NCI-H446 (cell line): ENCODE results near the gene ANKRD13C.
A peak's percentile ranks its signal among the peaks of the same experiment; 100 is the strongest.
"Not testable (repeated sequence)": the region's sequence is repeated elsewhere in the genome, so short reads cannot be mapped to it uniquely, and the experiment has no call there.

Experiments used
- DNase-seq, 2 experiments: peaks; one replicate each; lab custom pipeline; 2025; lab: John Stamatoyannopoulos, UW

ANKRD13C gene

DNA sequence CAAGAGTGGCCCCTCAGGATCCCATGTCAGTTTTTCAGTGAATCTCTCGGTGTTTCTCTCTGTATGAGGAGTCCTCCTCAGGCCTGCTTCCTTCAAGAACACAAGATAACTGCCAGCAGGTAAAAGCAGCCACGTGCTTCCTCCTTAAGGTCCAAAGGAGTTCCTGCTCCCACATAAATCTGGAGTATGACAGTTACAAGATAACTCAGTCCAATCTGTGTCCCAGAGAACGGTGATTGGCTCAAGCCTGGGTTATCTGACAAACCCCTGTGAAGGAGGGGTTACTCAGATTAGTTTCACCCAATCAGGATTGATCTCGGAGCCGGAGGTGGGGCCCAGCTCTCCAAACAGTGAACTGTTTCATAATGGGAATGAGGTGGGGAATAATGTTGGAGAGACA is 5.8 kb upstream of the ANKRD13C start:
- DNase-seq, result no peak

DNA sequence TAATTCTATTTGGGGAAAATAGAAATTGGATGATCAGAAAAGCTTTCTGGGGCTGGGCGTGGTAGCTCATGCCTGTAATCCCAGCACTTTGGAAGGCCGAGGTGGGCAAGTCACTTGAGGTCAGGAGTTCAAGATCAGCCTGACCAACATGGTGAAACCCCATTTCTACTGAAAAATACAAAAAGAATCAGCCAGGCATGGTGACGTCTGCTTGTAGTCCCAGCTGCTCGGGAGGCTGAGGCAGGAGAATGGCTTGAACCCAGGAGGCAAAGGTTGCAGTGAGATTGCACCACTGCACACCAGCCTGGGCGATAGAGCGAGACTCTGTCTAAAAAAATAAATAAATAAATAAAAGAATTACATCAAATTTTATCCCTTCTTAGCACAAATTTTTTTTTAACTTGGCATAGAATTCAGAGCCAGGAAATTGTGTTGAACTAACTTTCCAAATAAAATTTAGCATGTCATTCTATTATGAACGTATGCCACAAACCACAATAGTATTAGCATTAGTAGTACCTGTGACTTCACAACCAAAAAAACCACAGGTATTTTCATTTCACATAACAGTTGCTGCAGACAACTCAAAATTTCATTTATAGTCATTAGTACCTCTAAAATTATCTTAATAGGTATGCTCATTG is 4.5 kb upstream of the ANKRD13C start:
- no peak for DNase-seq

DNA sequence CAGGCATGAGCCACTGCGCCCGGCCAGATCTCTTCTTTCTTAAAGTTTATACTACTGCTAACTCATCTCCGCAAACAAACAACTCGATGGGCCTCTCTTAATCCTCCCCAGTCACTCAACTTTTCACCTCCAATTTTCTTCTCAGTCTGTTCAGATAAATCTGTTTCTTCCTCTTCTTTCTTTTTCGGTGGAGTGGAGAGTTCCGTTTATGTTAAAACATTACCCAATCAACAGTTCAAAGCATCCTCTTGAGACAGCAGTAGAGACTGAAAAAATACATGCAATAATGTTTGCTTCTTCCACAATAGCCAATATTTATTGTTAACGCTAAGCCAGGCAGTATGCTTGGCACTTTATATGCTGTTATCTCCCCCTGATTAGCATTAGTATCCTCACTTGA is 1.4 kb upstream of the ANKRD13C start:
- no peak for DNase-seq

DNA sequence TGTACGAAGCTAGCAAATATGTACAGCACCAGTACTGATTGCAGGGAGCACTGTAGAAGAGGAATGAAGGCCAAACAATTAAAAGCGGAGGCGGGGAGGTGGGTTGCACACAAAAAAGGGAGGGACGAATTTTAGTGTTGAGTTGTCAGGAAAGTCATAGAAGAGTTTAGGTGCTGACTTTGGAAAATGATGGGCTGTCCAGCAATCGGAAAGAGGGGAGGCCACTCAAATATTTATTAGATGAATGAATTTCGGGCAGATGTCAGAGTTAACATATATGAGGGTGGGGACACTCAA is 537 bp upstream of the ANKRD13C start:
- no peak for DNase-seq

DNA sequence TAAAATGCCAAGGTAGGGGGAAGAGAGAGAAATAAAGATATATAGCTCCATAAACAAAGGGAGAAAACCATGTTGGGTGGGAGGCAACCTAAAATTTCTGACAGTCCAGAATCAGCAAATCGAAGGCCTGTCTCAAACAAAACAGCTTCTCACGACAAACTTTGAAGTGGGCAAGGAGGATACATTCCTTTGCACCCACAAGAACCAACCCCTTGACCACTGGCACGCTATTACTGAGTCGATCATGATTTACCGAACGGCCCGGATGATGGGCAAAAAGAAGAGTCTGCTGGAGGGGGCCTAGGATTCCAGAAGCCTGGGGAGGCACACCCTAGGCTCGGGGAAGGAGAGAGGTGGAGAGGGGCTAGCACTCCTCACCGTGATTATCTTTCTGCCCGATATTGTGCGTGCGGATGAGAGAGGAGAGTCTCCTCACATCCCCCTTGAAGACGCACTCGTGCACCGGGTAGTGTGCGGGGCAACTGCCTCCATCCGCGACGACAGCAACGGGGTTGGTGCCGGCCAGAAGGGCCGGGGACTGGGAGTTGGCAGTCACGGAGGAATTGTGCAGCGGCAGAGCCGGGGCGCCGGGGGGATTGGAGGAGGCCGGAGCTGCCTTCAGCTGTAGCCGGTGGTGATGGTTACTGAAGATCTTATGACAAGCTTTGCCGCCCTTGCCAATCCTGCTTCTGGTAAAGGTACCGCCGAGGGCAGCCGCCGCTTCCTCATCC is 756 bp downstream of the ANKRD13C start:
- no peak for DNase-seq

DNA sequence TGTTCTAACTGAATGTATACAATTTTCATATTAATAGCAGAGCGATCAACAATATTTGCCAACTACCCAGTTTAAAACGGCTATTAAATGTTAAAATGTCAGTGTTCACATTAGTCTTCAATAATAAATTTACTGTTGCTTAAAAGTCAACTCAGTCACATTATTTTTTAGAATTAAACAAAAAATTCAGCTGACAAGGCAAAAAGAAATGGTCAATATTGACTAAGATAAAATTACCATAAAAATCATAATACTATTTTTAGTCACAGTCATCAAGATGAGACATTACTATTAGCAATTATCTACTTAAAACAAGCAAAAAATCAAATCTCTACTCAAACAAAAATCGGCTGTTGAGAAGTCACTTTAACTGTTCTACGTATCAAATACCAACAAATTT is 1.5 kb downstream of the ANKRD13C start:
- DNase-seq, result no peak

DNA sequence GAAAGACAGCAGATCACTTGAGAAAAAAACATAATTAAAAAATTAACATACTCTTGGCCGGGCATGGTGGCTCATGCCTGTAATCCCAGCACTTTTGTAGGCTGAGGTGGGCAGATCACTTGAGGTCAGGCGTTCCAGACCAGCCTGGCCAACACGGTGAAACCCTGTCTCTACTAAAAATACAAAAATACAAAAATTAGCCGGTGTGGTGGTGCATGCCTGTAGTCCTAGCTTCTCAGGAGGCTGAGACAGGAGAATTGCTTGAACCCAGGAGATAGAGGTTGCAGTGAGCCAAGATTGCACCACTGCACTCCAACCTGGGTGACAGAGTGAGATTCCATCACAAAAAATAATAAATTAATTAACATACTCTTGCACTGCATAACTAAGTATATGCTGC is 4.7 kb downstream of the ANKRD13C start:
- not testable (repeated sequence) for DNase-seq

DNA sequence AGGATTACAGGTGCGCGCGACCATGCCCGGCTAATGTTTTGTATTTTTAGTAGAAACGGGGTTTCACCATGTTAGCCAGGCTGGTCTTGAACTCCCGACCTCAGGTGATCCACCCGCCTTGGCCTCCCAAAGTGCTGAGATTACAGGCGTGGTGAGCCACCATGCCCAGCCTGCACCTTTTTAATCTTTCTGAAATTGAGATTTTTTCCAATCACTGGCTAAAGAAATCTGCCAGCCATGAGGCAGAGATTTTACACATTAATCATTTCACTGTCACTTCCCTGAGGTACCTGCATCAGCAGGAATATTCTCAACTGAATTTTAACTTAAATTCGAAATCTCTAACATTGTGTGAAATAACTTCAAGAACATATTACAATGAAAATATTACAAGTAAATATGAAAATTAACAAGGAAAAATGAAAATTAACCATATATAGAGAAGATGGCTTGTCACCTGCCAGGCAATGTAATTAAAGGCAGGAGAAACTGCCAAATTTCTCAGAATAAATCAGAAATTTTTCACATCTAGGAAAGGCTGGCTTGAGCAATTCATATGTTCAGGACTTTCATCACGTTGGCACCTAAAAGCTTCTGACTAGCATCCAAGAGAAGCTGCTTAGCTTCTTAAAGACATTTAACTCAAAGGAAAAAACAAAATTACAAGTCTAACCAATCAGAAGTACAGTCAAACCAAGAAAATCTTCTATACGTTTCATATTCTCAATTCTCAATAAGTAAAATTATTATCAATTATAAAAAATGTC is 5.9 kb downstream of the ANKRD13C start:
- DNase-seq, result peak in 1 of 2 experiments; percentile 20

DNA sequence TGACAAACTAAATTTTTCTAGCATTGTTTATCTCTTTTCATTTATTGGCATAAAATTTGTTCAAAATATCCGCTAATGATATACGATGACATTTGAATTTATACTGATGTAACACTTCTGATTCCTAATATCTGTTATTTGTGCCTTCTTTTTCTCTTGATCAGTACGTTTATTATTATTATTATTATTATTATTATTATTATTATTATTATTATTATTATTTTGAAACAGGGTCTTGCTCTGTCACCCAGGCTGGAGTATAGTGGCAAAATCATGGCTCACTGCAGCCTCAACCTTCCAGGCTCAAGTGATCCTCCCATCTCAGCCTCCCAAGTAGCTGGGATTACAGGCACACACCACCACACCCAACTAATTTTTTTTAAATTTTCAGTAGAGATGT is 14.9 kb downstream of the ANKRD13C start:
- not testable (repeated sequence) for DNase-seq

DNA sequence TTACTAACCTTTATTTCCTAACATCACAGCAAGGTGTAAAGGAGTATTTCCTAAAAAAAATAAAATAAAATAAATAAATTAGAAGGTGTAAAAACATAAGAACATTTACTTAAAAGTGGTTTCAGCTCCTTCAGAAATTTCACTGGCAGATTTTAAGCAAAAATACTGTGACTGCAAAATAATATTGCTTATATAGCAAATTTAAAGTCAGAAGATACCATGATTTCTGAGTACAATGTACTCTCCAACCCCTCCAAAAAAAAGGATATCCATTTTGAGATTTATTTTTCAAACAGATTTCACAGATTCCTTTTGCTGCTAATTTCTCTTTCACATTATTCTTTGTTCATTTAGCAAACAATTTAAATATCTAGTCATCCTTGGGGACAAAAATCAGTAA is 18.5 kb downstream of the ANKRD13C start:
- DNase-seq, result no peak

DNA sequence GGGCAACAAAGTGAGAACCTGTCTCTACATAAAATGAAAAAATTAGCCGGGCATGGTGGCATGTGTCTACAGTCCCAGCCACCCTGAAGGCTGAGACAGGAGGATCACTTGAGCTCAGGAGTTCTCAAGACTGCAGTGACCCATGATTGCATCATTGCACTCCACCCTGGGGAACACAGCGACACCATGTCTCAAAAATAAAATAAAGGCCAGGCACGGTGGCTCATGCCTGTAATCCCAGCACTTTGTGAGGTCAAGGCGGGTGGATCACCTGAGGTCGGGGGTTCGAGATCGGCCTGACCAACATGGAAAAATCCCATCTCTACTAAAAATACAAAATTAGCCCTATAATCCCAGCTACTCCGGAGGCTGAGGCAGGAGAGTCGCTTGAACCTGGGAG is 20.1 kb downstream of the ANKRD13C start:
- no peak for DNase-seq

DNA sequence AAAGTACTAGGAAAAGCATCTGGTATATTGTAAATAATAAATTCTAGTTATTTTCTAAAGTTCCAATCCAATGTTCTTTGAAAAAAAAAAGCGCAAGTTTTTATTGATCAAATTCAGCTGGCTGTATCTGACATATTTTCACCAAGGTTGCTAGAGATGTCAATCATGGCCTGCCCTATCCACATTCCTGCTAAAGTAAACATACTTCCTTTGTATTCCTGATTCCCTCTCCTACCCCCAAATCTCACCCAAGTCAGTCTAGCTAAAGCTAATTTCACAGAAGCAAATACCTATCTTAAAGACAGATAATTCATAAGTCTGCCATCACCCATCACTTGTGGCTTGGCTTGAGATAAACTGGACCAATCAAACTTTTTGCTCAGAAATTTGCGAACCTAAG is 21.3 kb downstream of the ANKRD13C start:
- no peak for DNase-seq

DNA sequence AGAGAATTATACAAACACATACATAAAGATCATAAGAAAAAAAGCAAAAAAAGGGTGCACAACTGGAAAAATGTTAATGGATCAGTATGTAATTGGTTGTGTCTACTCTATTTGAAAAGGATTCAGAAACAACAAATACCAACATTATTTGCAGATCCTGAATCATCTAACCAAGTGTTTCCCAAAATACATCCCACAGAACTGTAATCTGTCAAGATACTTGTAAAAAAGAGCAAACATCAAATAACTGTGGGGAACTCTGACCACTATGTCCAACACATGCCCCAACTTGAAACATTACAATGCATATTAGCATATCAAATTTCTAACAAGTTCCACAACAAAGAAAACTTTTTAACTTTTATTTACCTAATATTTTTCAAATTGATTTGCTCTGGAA is 22.6 kb downstream of the ANKRD13C start:
- DNase-seq, result no peak

DNA sequence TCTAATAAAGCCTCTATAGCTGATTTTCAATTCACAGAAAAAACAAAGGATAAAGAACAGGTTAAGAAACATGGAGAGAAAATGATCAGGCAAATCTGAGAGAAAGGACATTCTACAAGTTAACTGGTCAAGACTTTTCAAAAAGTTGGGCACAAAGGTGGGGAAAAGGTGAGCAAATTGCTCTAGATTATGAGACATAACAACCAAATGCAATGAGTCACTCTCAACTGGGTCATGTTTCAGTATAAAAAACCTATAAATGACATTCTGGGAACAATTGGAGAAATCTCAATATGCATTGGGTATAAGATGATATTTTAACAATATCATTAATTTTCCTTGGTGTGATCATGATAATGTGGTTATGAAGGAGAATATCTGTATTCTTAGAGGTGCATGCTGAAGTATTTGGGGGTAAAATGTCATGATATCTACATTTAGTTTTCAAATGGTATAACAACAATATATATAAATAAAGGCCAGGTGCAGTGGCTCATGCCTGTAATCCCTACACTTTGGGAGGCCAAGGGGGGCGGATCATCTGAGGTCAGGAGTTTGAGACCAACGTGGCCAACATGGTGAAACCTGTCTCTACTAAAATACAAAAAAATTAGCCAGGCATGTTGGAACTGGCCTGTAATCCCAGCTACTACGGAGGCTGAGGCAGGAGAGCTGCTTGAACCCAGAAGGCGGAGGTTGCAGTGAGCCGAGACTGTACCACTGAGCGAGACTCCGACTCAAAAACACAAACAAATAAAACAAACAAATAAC is 27.0 kb downstream of the ANKRD13C start:
- DNase-seq, result no peak

DNA sequence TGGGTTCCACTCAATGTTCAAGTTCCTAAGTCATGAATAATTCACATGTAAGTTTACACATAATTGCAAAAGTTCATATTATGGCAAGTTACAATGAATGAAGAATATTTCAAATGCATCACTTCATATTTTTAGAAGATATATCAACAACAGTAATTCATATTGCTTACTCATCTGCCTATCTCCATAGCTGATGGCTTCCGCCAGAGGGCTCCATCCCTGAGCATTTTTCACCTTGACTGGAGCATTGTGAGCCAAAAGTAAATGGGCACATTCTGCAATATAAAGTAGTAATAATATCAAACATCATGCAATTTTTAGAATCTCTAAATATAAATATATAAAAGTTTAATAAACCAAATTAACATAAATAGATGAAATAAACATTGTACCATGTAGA is 29.8 kb downstream of the ANKRD13C start:
- DNase-seq, result no peak

DNA sequence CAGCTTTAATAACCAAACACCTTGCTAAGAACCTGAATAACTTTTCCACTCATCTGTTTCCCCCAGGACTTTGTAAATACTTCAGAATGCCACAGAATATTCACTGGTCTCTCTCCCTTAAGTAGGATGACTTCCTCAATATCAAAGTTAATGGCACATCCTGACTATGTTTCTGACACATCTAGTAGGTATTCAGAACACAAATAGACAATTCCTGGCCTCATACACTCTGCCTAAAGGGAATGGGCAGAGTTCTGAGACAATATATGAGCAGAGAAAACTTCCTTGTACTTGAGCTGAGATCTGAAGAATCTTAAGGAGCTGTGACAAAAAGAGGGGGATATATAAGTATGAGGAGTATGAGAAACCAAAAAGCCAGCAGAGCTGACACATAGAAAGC is 34.8 kb downstream of the ANKRD13C start:
- DNase-seq, result no peak

DNA sequence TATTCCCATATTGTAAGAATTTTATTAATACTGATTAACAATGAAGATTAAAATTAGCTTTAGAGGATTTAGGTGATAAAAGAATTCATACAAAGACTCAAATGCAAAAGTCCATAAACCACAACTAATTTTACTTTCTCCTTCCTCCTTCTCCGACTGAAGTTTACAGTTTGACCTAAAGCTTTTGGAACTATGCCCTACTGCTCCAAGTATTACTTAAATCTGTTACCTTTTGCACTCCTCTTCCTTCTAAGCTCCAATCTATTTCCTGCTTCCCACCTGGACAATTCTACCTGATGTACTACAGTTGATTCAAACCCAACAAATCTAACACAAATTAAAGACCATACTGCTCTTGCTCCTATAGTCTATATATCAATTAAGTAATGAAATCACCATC is 36.3 kb downstream of the ANKRD13C start:
- no peak for DNase-seq

DNA sequence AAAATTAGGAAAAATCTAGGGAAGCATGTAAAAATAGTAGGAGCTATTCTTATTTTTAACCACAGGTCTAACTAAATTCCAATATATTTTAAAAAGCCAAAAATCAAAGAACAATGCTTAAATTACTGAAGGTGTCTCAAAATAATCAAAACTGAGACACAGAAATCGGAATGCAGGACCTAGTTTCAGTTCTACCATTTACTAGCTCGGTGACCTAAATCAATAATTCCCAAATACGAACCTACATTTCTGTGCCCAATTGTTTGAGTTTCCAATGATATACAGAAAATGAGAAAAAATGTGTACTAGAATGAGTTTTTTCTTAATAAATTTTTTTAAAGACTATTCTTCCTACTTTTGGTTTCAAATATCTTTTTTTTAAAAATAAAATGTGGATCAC is 37.4 kb downstream of the ANKRD13C start:
- no peak for DNase-seq

DNA sequence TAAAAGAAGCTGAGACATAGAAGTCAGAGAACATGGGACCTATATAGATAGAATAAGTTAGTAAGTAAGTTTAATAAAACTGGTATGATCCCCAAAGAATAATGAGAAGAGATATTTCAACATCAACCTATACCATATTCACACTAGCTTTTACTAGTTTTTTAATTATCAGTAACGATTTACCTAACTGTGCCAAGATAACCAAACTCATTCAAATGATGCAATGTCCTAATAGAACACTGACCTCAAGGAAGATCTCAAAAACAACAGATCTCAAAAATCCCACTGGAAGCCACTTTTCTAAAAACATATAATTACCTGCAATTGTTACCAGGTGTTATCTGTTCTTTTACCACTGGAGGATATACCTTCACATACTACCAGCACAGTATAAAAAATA is 38.7 kb downstream of the ANKRD13C start:
- DNase-seq, result no peak

DNA sequence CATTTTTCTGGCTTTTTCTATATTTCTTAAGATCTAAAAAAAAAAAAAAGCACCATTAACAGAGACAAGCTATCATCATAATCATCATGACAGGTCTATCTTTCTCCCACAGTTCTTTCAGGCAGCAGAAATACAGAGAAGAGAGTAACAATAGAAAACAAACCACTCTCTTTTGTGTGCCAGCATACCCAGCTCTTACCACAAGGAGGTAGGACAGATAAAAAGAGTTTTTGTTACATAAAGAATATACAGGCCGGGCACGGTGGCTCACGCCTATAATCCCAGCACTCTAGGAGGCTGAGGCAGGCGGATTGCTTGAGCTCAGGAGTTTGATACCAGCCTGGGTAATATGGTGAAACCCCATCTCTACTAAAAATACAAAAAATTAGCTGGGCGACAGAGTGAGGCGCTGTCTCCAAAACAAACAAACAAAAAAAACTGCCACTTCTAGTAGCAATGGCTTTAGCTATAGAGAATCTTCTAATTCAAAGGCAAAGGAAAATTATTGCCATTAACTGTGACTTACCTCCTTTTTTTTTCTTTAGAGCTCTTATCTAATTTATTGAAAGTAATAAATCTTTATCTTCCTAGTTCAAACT is 39.7 kb downstream of the ANKRD13C start:
- DNase-seq, result no peak

DNA sequence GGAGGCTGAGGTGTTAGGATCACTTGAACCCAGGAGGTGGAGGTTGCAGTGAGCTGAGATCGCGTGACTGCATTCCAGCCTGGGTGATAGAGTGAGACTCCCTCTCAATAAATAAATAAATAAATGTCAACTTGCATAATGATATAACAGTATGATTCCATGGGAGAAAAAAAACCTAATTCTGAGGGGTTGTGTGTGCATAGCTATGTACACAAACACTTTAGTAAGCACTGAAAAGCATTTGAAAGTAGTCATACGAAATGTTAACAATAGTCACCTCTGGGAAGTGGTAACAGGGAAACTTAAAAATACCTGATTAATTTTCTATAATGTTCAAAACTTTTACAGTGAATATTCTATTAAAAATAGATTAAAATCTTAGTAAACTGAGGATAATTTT is 43.2 kb downstream of the ANKRD13C start:
- no peak for DNase-seq

DNA sequence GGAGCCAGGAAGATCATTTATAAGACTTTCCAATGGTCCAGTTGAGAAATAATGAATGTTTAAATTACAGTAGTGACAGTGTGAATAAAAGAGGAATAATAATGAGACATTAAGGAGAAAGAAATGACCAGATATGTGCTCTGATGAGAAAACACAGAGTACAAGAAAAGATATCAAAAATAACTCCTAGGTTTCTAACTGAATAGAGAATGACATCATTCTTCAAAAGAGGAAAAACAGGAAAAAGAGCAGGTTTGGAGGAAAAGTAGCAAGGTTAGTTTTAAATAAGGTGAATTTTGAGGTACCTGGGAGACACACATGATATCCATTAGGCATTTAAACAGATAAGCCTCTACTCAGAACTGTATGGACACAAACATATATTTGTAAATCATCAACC is 55.0 kb downstream of the ANKRD13C start:
- DNase-seq, result no peak
